Stimulated activated CD8-positive, alpha-beta memory T cell treated with anti-CD3 and anti-CD28 coated beads, Interleukin-4, amount 100 ng/mL, for 1 hour (primary cell): ENCODE results near the gene OTUB2.

Experiments used
- DNase-seq, 2 donors: peaks; one replicate each; pipeline ENCODE4 v3.0.0-alpha.2; 2020; ENCODE audit warnings: low read depth in 2 of 2, low spot score in 1 of 2

Gene OTUB2

GRCh38 chr14:93996130-93996695 lies 29.9 kb upstream of the OTUB2 start:
- DNase-seq: no peak

- DNase-seq: no peak
Observed at GRCh38 chr14:93997082-93997481, 29.1 kb upstream of the OTUB2 start, which contains the start of gene CCDC197. TSS of gene CCDC197 (plus strand) at chr14:93997301. CDS start at chr14:93998132, 831 bp downstream.

- DNase-seq: no peak
Observed at GRCh38 chr14:93997916-93998870, 27.9 kb upstream of the OTUB2 start.

GRCh38 chr14:93998871-93999403 lies 27.2 kb upstream of the OTUB2 start:
- DNase-seq: no peak

GRCh38 chr14:93999573-93999972 lies 26.6 kb upstream of the OTUB2 start:
- no peak for DNase-seq

GRCh38 chr14:94000267-94000666 lies 25.9 kb upstream of the OTUB2 start:
- DNase-seq: no peak

- DNase-seq: no peak
Observed at GRCh38 chr14:94001016-94001415, 25.1 kb upstream of the OTUB2 start.

- peak; percentile 32 to 41 for DNase-seq
Observed at GRCh38 chr14:94001501-94002396, 24.4 kb upstream of the OTUB2 start.

GRCh38 chr14:94003397-94003796 lies 22.7 kb upstream of the OTUB2 start:
- DNase-seq: no peak

- DNase-seq: no peak
Observed at GRCh38 chr14:94004015-94004414, 22.1 kb upstream of the OTUB2 start.

- DNase-seq: no peak
Observed at GRCh38 chr14:94005324-94006073, 20.6 kb upstream of the OTUB2 start.

GRCh38 chr14:94008234-94008633 lies 17.9 kb upstream of the OTUB2 start:
- DNase-seq: no peak

- DNase-seq: no peak
Observed at GRCh38 chr14:94009767-94010166, 16.4 kb upstream of the OTUB2 start.

- no peak for DNase-seq
Observed at GRCh38 chr14:94010625-94011024, 15.5 kb upstream of the OTUB2 start.

GRCh38 chr14:94011795-94012194 lies 14.3 kb upstream of the OTUB2 start:
- DNase-seq: no peak

- DNase-seq: no peak
Observed at GRCh38 chr14:94014382-94014781, 11.8 kb upstream of the OTUB2 start.

GRCh38 chr14:94015223-94015622 lies 10.9 kb upstream of the OTUB2 start:
- no peak for DNase-seq

GRCh38 chr14:94016446-94016976 lies 9.6 kb upstream of the OTUB2 start:
- DNase-seq: no peak

GRCh38 chr14:94018308-94018707 lies 7.8 kb upstream of the OTUB2 start:
- DNase-seq: no peak

GRCh38 chr14:94019329-94019728 lies 6.8 kb upstream of the OTUB2 start:
- DNase-seq: no peak
